ENCODE data around the gene HYAL3.

HYAL3 gene

DNA sequence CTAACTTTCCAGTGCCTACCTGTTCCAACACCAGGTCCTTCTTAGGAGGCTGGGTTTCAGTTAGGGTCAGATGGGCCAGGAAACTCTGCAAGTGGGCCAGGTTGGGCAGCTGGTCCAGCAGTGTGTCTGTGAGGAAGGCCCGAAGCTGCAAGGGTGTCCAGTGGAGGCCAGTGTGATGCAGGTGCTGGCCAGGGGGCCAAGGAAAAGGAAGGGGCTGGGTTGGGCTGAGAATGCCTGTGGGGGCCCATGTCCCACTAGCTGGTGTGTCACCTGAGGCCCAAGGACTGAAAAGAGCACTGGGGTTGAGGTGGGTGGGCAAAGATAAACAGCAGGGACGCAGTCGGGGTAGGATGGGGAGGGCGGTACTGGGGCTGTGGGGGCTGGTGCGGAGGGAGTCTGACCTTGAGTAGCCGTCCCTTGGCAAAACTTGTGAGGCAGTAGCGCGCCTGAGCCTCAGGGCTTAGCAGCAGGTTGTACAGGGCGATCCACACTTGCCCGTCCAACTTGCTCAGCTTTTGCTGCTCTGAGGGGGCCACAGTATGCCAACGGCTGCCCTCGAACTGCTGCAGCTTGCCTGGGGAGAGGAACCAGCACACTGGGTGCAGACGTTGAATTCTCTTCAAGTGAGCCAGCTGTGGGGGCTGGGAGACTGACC lies 42.9 kb upstream of the HYAL3 start:
- no peak overlapping the region for H3K4me3 ChIP-seq (ENCODE audit: low read depth, low read length)
- no peak for DNase-seq (ENCODE audit: low read depth)
- TF ChIP-seq, protein P1, sequence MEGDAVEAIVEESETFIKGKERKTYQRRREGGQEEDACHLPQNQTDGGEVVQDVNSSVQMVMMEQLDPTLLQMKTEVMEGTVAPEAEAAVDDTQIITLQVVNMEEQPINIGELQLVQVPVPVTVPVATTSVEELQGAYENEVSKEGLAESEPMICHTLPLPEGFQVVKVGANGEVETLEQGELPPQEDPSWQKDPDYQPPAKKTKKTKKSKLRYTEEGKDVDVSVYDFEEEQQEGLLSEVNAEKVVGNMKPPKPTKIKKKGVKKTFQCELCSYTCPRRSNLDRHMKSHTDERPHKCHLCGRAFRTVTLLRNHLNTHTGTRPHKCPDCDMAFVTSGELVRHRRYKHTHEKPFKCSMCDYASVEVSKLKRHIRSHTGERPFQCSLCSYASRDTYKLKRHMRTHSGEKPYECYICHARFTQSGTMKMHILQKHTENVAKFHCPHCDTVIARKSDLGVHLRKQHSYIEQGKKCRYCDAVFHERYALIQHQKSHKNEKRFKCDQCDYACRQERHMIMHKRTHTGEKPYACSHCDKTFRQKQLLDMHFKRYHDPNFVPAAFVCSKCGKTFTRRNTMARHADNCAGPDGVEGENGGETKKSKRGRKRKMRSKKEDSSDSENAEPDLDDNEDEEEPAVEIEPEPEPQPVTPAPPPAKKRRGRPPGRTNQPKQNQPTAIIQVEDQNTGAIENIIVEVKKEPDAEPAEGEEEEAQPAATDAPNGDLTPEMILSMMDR (IDR thresholded peaks at IDR 0.05; ENCODE audit: control insufficient read depth, extremely low read depth, insufficient read depth), result no peak

DNA sequence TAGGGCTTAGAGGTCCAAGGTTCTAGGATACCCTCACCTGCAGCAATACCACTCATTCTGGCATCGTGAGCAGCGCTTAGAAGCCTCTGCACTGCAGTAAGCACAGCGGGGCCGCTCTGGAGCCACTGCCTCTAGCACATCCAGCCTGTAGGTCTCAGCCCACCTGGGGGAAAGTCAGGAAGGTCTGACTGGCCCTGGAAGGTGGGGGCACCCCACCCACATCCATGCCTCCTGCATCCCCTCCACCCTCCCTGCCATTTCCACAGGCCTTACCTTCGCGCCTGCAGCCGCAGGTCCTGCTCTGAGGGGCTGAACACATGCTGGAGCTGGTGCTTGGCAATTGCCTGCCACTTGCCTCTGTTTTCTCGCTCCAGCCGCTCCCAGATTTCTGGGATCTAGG lies 42.3 kb upstream of the HYAL3 start:
- no peak overlapping the region for H3K4me3 ChIP-seq (ENCODE audit: low read depth, low read length)
- TF ChIP-seq, protein P1 (IDR thresholded peaks at IDR 0.05; ENCODE audit: control insufficient read depth, extremely low read depth, insufficient read depth), result no peak
- DNase-seq (ENCODE audit: low read depth), result no peak

DNA sequence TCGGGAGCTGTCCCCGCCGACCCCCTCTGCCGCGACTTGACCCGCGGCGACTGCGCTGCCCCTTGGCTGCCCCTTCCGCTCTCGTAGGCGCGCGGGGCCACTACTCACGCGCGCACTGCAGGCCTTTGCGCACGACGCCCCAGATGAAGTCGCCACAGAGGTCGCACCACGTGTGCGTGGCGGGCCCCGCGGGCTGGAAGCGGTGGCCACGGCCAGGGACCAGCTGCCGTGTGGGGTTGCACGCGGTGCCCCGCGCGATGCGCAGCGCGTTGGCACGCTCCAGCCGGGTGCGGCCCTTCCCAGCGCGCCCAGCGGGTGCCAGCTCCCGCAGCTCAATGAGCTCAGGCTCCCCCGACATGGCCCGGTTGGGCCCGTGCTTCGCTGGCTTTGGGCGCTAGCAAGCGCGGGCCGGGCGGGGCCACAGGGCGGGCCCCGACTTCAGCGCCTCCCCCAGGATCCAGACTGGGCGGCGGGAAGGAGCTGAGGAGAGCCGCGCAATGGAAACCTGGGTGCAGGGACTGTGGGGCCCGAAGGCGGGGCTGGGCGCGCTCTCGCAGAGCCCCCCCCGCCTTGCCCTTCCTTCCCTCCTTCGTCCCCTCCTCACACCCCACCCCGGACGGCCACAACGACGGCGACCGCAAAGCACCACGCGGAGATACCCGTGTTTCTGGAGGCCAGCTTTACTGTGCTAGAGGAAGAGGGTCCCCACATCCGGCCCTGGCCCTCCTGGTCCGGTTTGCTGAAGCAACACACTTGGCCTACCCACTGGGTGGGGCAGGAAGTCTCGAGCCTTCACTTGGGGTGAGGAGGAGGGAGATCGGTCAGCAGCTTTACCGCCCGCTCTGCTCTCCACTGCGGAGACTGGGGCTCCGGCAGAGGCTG lies 41.5 kb upstream of the HYAL3 start, which contains the start of gene RASSF1:
Gene RASSF1 (minus strand): TSS at position 389 of the 882 bp plus-strand sequence. CDS start 31 bp downstream, at position 358.
- DNase-seq (ENCODE audit: low read depth), result no peak
- no peak within 1 kb of the TSS for H3K4me3 ChIP-seq (ENCODE audit: low read depth, low read length)
- TF ChIP-seq, protein P1 (IDR thresholded peaks at IDR 0.05; ENCODE audit: control insufficient read depth, extremely low read depth, insufficient read depth), result no peak

DNA sequence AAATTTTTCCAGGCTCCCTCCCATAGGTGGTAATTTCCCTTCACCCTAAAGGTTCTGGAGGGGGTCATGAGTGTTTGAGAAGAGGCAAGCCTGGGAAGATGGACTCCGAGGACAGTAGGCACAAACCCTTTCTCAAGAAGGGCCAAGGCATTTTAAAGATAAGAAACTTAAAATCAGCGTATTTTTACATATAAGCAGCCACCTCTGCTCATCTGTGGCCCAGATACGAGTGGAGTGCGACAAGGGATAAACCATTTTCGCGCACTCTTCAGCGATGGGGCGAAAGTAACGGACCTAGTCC lies 40.9 kb upstream of the HYAL3 start:
- no peak overlapping the region for H3K4me3 ChIP-seq (ENCODE audit: low read depth, low read length)
- TF ChIP-seq, protein P1 (IDR thresholded peaks at IDR 0.05; ENCODE audit: control insufficient read depth, extremely low read depth, insufficient read depth), result no peak
- no peak for DNase-seq (ENCODE audit: low read depth)

DNA sequence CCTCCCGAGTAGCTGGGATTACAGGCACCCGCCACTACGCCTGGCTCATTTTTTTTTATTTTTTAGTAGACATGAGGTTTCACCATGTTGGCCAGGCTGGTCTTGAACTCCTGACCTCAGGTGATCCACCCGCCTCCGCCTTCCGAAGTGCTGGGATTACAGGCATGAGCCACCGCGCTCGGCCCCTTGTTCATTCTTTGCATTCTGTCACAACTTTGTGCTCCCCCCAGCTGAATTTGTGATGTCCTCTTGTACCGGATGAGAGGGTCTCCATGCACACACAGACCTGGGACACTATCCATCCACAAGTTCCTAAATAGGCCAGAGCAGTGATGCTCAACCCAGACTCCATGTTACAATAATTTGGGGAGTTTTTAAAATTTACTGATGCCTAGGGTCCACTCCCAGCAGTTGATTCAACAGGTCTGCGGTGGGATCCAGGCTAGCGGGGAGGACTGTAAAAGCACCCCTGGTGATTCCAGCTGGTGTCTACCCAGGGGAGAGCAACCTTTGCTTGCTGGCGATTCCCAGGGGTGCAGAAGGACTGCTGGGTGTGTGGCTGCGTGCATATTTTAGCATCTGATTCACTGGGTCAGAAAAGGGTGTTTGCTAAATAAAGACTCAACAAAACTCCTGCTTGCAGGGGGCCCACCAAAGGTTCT lies 40.4 kb upstream of the HYAL3 start:
- no peak overlapping the region for H3K4me3 ChIP-seq (ENCODE audit: low read depth, low read length)
- TF ChIP-seq, protein P1 (IDR thresholded peaks at IDR 0.05; ENCODE audit: control insufficient read depth, extremely low read depth, insufficient read depth), result no peak
- no peak for DNase-seq (ENCODE audit: low read depth)

DNA sequence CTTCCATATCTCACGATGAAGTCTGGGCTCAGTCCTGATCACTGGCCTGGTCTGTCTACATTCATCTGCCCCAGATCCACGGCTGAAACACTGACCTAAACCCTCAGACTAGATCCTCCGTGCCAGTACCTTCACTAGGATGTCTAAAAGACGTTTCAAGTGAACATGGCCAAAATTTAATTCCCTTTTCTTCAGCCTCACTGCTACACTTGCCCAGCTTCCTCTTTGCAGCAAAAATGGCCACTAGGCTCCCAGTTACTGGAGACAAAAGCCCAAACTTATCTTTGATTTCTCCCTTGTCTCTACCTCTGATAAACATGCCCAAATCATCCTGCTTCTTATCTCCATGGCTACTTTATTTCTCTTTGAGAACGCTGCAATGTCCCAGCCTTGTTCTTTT lies 39.8 kb upstream of the HYAL3 start:
- no peak for DNase-seq (ENCODE audit: low read depth)
- H3K4me3 ChIP-seq (ENCODE audit: low read depth, low read length), result no peak overlapping the region

More for the DNA sequence above, 39.8 kb upstream of the HYAL3 start:
- TF ChIP-seq, protein P1 (IDR thresholded peaks at IDR 0.05; ENCODE audit: control insufficient read depth, extremely low read depth, insufficient read depth), result no peak

All from LNCaP clone FGC (cell line).